Sigmoid colon (tissue), 7 donors: Measurements from ENCODE around the gene NAT10. TPM values are rescaled to one million over a fixed set of nuclear protein-coding genes. Genes with fewer than 3 reads are reported as not detected.
"Not testable (repeated sequence)": the region's sequence is repeated elsewhere in the genome, so short reads cannot be mapped to it uniquely, and the experiment has no call there.

Experiments used
- DNase-seq: peaks from one replicate; pipeline ENCODE4 v3.0.0-alpha.2; 2019
- H3K27ac ChIP-seq, 4 donors: fragments of 200-600 bp; sonication (generic); one replicate each; pipeline ENCODE4 v1.5.1; 2016 to 2019; ENCODE audit warnings: mild to moderate bottlenecking in 1 of 4
- H3K27me3 ChIP-seq, 3 donors: fragments of 200-600 bp; sonication (generic); one replicate each; pipeline ENCODE4 v1.5.1; 2019; ENCODE audit warnings: mild to moderate bottlenecking in 1 of 3
- H3K36me3 ChIP-seq, 4 donors: fragments of 200-600 bp; sonication (generic); one replicate each; pipeline ENCODE4 v1.5.1; 2016 to 2019
- H3K4me1 ChIP-seq, 4 donors: fragments of 200-600 bp; sonication (generic); one replicate each; pipeline ENCODE4 v1.5.1; 2017 to 2019
- H3K4me3 ChIP-seq, 4 donors: fragments of 200-600 bp; sonication (generic); one replicate each; pipeline ENCODE4 v1.5.1; 2017 to 2019; ENCODE audit warnings: mild to moderate bottlenecking in 2 of 4, moderate library complexity in 1 of 4
- H3K9me3 ChIP-seq, 4 donors: fragments of 200-600 bp in 3 of 4; sonication (generic) in 3 of 4; one replicate each; pipeline versions ENCODE4 v1.5.1 to v1.6.1; 2013 to 2019
- EP300 ChIP-seq, 4 donors: sonication (generic); formaldehyde crosslinking; IDR thresholded peaks; one replicate each; pipeline ENCODE4 v1.6.1; 2017; ENCODE audit warnings: antibody characterized with exemption in 4 of 4
- POLR2A ChIP-seq, 2 donors: fragments of 450-650 bp; IDR thresholded peaks; one replicate each; pipeline ENCODE4 v1.6.1; 2016; ENCODE audit warnings: antibody characterized with exemption in 2 of 2, mild to moderate bottlenecking in 2 of 2, moderate library complexity in 2 of 2
- POLR2AphosphoS5 ChIP-seq, 4 donors: sonication (generic); formaldehyde crosslinking; IDR thresholded peaks; one replicate each; pipeline ENCODE4 v1.6.1; 2017; ENCODE audit warnings: antibody characterized with exemption in 4 of 4
- WGBS, 2 donors: extraction: QIAGEN DNeasy Blood & Tissue Kit; methylation state at CpG; one replicate each; pipeline ENCODE4 v1.1.7; 2013; 5-methylcytosine and 5-hydroxymethylcytosine counted together
- intact Hi-C: fragments of 100-400 bp; cut with DNase I; formaldehyde crosslinking; loops from one replicate; pipeline ENCODE4 v1.15.1; 2023
- polyA plus RNA-seq, 3 donors: library from polyadenylated mRNA; stranded (reverse); fragments of 200-250 nt; gene quantifications; one replicate each; pipeline ENCODE4 v1.2.3, GENCODE V29; 2013
- total RNA-seq, 4 donors: library from RNA; depleted of rRNA; stranded (reverse); fragments of >200 nt; gene quantifications; one replicate each; pipeline ENCODE4 v1.1.0, GENCODE V29; 2016
- TF ChIP-seq, protein P1 (sequence below), 4 experiments: fragments of 450-650 bp in 3 of 4; fragments of 200-600 bp in 1 of 4; IDR thresholded peaks; one replicate each; pipeline ENCODE4 v1.5.1; 2016 to 2019; ENCODE audit warnings: antibody characterized with exemption in 4 of 4, mild to moderate bottlenecking in 3 of 4, moderate library complexity in 2 of 4
- donor health status: healthy with polysubstance abuse.
- donor health status: Bipolar disorder and iron deficiency.
- donor health status: healthy.

The NAT10 gene
- total and polyA plus RNA-seq, 7 donors, result 5.3 to 35.4 (median 17.4) TPM

DNA sequence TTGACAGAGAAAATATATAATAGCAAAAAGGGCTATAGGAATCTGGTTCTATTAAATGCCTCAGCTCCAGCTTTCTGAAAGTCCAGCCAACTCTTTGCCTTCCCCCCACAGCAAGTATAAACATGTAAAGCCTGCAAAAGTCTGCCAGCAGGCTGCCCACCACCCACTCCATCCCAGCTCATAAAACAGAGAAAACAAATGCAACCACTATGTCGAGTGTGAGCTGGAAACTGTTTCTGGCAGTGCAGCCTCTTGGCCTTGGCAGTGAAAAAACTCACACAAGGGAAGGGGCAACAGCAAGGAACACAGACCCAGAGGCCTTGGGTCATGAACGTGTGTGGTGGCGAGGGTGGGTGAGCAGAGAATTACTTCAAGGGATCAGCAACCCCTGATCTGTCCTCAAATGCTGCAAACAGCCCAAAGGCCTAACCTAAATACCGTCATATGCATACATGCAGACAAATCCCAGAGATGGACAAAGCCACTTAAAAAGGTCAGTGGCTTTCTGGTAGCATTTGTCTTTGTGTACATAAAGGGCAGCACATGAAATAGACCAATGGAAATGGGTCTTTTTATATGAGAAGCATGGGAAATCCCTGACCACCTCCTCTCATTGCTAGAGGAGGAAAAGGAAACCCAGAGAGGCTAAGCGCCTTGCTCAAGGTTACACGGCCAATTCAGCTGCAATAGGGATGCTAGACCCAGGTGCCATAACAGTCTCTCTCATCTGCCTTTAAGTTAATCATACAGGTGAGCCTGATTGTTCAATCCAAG is 74.8 kb downstream of the NAT10 start:
- H3K4me1 ChIP-seq, result peaks cover 0 to 26% (median 13%) of the 10 kb centered on the region in 4 donors
- TF ChIP-seq, protein P1, sequence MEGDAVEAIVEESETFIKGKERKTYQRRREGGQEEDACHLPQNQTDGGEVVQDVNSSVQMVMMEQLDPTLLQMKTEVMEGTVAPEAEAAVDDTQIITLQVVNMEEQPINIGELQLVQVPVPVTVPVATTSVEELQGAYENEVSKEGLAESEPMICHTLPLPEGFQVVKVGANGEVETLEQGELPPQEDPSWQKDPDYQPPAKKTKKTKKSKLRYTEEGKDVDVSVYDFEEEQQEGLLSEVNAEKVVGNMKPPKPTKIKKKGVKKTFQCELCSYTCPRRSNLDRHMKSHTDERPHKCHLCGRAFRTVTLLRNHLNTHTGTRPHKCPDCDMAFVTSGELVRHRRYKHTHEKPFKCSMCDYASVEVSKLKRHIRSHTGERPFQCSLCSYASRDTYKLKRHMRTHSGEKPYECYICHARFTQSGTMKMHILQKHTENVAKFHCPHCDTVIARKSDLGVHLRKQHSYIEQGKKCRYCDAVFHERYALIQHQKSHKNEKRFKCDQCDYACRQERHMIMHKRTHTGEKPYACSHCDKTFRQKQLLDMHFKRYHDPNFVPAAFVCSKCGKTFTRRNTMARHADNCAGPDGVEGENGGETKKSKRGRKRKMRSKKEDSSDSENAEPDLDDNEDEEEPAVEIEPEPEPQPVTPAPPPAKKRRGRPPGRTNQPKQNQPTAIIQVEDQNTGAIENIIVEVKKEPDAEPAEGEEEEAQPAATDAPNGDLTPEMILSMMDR (IDR thresholded peaks at IDR 0.05), result no peak
- TF ChIP-seq POLR2A (IDR thresholded peaks at IDR 0.05), result no peak
- TF ChIP-seq POLR2AphosphoS5 (IDR thresholded peaks at IDR 0.05), result no peak
- no peak for TF ChIP-seq EP300 (IDR thresholded peaks at IDR 0.05)

GRCh38 chr11:34180814-34181165 is 75.4 kb downstream of the NAT10 start:
- H3K4me1 ChIP-seq, result peaks cover 0 to 26% (median 13%) of the 10 kb centered on the region in 4 donors
- H3K27ac ChIP-seq, DNase-seq, H3K27me3 ChIP-seq, intact Hi-C loops, H3K4me3 ChIP-seq, H3K9me3 ChIP-seq, H3K36me3 ChIP-seq: not testable (repeated sequence)
- 76 to 93% methylated on average over 5 of the region's 5 CpGs for WGBS, 2 donors

More for the DNA sequence above, 74.8 kb downstream of the NAT10 start:
- Histone ChIP-seq H3K4me3 (no peak overlapping the region), H3K36me3 (no peaks in the 10 kb centered on the region), H3K27ac (no peak overlapping the region), H3K9me3 (no peaks in the 10 kb centered on the region), H3K27me3 (no peaks in the 10 kb centered on the region)
- intact Hi-C loops, result no loop called here
- 75 to 78% methylated on average over 6 of the region's 6 CpGs for WGBS, 2 donors
- DNase-seq, result no peak

DNA sequence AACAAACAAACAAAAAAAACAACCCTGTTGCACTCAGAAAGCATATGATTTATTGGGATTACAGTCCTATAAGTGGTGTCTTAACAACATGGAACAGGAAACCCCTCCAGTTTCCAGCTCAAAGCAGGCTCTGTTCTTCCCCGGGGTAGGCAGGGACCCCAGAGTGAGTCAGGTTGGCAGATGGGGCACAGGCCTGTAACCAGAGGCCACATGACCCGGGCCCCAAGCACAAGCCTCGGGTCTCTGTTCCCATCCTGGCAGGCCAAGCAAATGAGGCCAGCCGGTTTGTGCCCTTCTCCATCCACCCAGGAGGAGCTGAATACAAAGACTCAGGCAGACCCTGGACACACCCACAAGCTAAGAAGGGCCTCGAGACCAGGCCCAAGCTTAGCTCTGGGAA is 75.8 kb downstream of the NAT10 start:
- Histone ChIP-seq H3K36me3 (no peaks in the 10 kb centered on the region), H3K27me3 (no peaks in the 10 kb centered on the region), H3K4me3 (no peak overlapping the region), H3K9me3 (no peaks in the 10 kb centered on the region), H3K4me1 (peaks cover 0 to 29% (median 13%) of the 10 kb centered on the region in 4 donors), H3K27ac (no peak overlapping the region)
- intact Hi-C loops, result no loop called here
- no peak for DNase-seq
- WGBS, 2 donors, result 66 to 83% methylated on average over 5 of the region's 5 CpGs
- TF ChIP-seq POLR2A (IDR thresholded peaks at IDR 0.05), result no peak
- no peak for TF ChIP-seq EP300 (IDR thresholded peaks at IDR 0.05)
- TF ChIP-seq, protein P1 (IDR thresholded peaks at IDR 0.05), result no peak
- TF ChIP-seq POLR2AphosphoS5 (IDR thresholded peaks at IDR 0.05), result no peak

DNA sequence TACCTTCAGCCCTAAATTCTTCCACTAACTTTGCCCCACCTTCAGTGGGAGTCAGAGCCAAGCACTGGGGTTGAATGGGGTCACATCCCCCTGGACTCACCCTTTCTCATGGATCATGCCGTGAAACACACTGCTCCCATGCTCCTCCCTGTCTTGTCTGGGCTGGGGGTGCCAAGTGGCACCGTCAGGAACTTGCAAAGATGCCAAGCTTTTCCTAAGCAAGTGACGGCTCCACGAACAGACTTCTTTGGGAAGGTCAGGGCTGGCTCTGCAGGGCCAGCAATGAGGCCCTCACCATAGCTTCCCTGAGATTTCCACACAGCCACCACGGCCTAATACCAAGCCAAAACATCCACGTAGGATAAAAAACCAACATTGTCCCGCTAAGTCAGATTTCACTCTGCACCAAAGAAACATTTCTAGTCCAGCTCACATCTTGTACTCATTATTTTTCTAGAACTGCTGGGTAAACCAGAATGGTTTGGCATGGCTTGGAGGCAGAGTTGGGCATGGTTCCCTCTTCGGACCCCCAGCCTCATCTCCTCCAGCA is 76.5 kb downstream of the NAT10 start:
- no peaks in the 10 kb centered on the region for H3K36me3 ChIP-seq
- intact Hi-C loops, result no loop called here
- peaks cover 0 to 33% (median 13%) of the 10 kb centered on the region in 4 donors for H3K4me1 ChIP-seq
- no peak overlapping the region for H3K4me3 ChIP-seq
- WGBS, 2 donors, result 94 to 95% methylated on average over 8 of the region's 8 CpGs
- H3K27ac ChIP-seq, result no peak overlapping the region
- no peak for DNase-seq
- H3K9me3 ChIP-seq, result no peaks in the 10 kb centered on the region
- H3K27me3 ChIP-seq, result no peaks in the 10 kb centered on the region
- TF ChIP-seq POLR2A (IDR thresholded peaks at IDR 0.05), result no peak
- TF ChIP-seq POLR2AphosphoS5 (IDR thresholded peaks at IDR 0.05), result no peak
- TF ChIP-seq EP300 (IDR thresholded peaks at IDR 0.05), result no peak
- TF ChIP-seq, protein P1 (IDR thresholded peaks at IDR 0.05), result no peak

DNA sequence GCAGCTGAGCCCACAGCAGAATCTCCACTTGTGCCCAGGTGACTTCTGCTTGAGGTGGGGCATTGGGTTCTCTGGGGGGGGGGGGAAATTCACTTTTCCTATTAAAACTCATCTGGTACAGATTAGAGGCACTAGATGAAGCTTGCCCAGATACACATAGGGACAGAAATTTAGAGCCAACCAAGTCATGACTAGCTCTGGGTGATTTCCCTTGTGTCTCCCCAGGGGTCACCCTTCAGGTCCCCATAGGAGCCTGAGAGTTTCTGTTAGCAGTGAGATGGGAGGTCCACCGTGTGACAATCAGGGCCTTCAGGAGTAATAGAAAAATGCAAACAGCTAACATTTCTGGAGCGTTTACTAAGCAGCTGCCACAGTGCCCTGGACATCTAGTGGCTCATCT is 77.0 kb downstream of the NAT10 start:
- no peak overlapping the region for H3K4me3 ChIP-seq
- H3K36me3 ChIP-seq, result no peaks in the 10 kb centered on the region
- no peak overlapping the region for H3K27ac ChIP-seq
- intact Hi-C loops, result no loop called here
- no peaks in the 10 kb centered on the region for H3K27me3 ChIP-seq
- no peak for DNase-seq
- TF ChIP-seq, protein P1 (IDR thresholded peaks at IDR 0.05), result no peak
- TF ChIP-seq POLR2A (IDR thresholded peaks at IDR 0.05) (no peak), POLR2AphosphoS5 (IDR thresholded peaks at IDR 0.05) (no peak), EP300 (IDR thresholded peaks at IDR 0.05) (no peak)
- peaks cover 0 to 33% (median 13%) of the 10 kb centered on the region in 4 donors for H3K4me1 ChIP-seq
- 92 to 93% methylated on average over 2 of the region's 2 CpGs for WGBS, 2 donors
- no peaks in the 10 kb centered on the region for H3K9me3 ChIP-seq
